HG02884 (cell line): ENCODE measurements around the gene KCNJ12.
A peak's percentile ranks its signal among the peaks of the same experiment; 100 is the strongest.
"Not testable (repeated sequence)": the region's sequence is repeated elsewhere in the genome, so short reads cannot be mapped to it uniquely, and the experiment has no call there.

Experiments
- ATAC-seq: cut with Tn5 transposase; IDR thresholded peaks from one replicate; pipeline ENCODE4 v1.9.1; 2021; ENCODE audit warnings: mild to moderate bottlenecking, moderate library complexity; ENCODE audit not compliant: unreplicated experiment

The KCNJ12 gene

GRCh38 chr17:21376081-21376758, at the start of gene KCNJ12:
Gene KCNJ12 (plus strand): TSS chr17:21376357. CDS start chr17:21415343, 38,986 bp downstream.
- no peak for ATAC-seq

- ATAC-seq: peak; percentile 48
Observed at GRCh38 chr17:21327921-21328320, 48.2 kb upstream of the KCNJ12 start.

GRCh38 chr17:21328778-21329177, 47.4 kb upstream of the KCNJ12 start:
- ATAC-seq: not testable (repeated sequence)

GRCh38 chr17:21330436-21331160, 45.6 kb upstream of the KCNJ12 start:
- ATAC-seq: no peak

- not testable (repeated sequence) for ATAC-seq
Observed at GRCh38 chr17:21336541-21337294, 39.4 kb upstream of the KCNJ12 start.

- ATAC-seq: not testable (repeated sequence)
Observed at GRCh38 chr17:21337981-21338625, 38.1 kb upstream of the KCNJ12 start.

- no peak for ATAC-seq
Observed at GRCh38 chr17:21339011-21339410, 37.1 kb upstream of the KCNJ12 start.

GRCh38 chr17:21339571-21339970, 36.6 kb upstream of the KCNJ12 start:
- not testable (repeated sequence) for ATAC-seq

GRCh38 chr17:21340407-21340806, 35.8 kb upstream of the KCNJ12 start:
- not testable (repeated sequence) for ATAC-seq

- ATAC-seq: not testable (repeated sequence)
Observed at GRCh38 chr17:21341279-21341678, 34.9 kb upstream of the KCNJ12 start.

GRCh38 chr17:21341925-21342540, 34.1 kb upstream of the KCNJ12 start:
- ATAC-seq: not testable (repeated sequence)

- not testable (repeated sequence) for ATAC-seq
Observed at GRCh38 chr17:21343061-21343949, 32.9 kb upstream of the KCNJ12 start.

- ATAC-seq: not testable (repeated sequence)
Observed at GRCh38 chr17:21344801-21345200, 31.4 kb upstream of the KCNJ12 start.

- ATAC-seq: no peak
Observed at GRCh38 chr17:21345236-21345635, 30.9 kb upstream of the KCNJ12 start.

GRCh38 chr17:21346107-21346506, 30.1 kb upstream of the KCNJ12 start:
- not testable (repeated sequence) for ATAC-seq

GRCh38 chr17:21346651-21347250, 29.4 kb upstream of the KCNJ12 start:
- ATAC-seq: not testable (repeated sequence)

- ATAC-seq: not testable (repeated sequence)
Observed at GRCh38 chr17:21347660-21348059, 28.5 kb upstream of the KCNJ12 start.

- ATAC-seq: peak; percentile 46
Observed at GRCh38 chr17:21348081-21348925, 27.9 kb upstream of the KCNJ12 start.
